HEK293 (cell line): ENCODE measurements around the gene ZNF326.

Experiments used
- CTCF ChIA-PET: fragments of 350-600 bp; formaldehyde crosslinking; extraction: SDS; loops from one replicate; lab custom pipeline; 2021; ENCODE audit warnings: antibody characterized with exemption; lab: Yijun Ruan, JAX
- POLR2A ChIA-PET: fragments of 300-600 bp; formaldehyde crosslinking; extraction: SDS; loops from one replicate; lab custom pipeline; 2020; ENCODE audit warnings: antibody characterized with exemption, inconsistent platforms; lab: Yijun Ruan, JAX
- H3K27ac ChIP-seq: fragments of 200-500 bp; sonication (Bioruptor generic); 2 replicates; pipeline ENCODE4 v1.5.1; 2014; ENCODE audit warnings: low read depth, low read length, control low read depth, inconsistent platforms; ENCODE audit errors: extremely low read depth
- H3K36me3 ChIP-seq, 2 experiments: fragments of 200-500 bp in 1 of 2; sonication (Bioruptor generic) in 1 of 2; 1 replicate in 1 of 2; 2 replicates in 1 of 2; pipeline ENCODE4 v1.5.1; 2014 to 2017; ENCODE audit warnings: inconsistent platforms in 2 of 2, low read length in 2 of 2; ENCODE audit not compliant: control insufficient read depth in 2 of 2, insufficient read depth in 1 of 2
- H3K4me1 ChIP-seq: fragments of 200-500 bp; sonication (Bioruptor generic); 2 replicates; pipeline ENCODE4 v1.5.1; 2014; ENCODE audit warnings: mild to moderate bottlenecking, low read length, inconsistent platforms; ENCODE audit not compliant: control insufficient read depth, insufficient read depth
- H3K4me3 ChIP-seq: 2 replicates; pipeline ENCODE4 v1.5.1; 2011; ENCODE audit warnings: low read depth, mild to moderate bottlenecking, control low read depth, low read length, moderate library complexity
- H3K9me3 ChIP-seq: fragments of 200-500 bp; sonication (Bioruptor generic); 2 replicates; pipeline ENCODE4 v1.5.1; 2014; ENCODE audit warnings: low read depth, low read length, inconsistent platforms; ENCODE audit not compliant: control insufficient read depth, insufficient read depth
- GLIS1 ChIP-seq: fragments of 450-650 bp; formaldehyde crosslinking; IDR thresholded peaks from 2 replicates; pipeline ENCODE4 v1.5.1; 2016; ENCODE audit warnings: missing biosample characterization, missing genetic modification characterization
- HOXC10 ChIP-seq: sonication (generic); formaldehyde crosslinking; IDR thresholded peaks from 2 replicates; pipeline ENCODE4 v1.8.1; 2023; ENCODE audit warnings: mild to moderate bottlenecking, missing genetic modification reagents
- ZNF16 ChIP-seq: fragments of 450-650 bp; formaldehyde crosslinking; IDR thresholded peaks from 2 replicates; pipeline ENCODE4 v1.5.1; 2016; ENCODE audit warnings: low read depth, missing biosample characterization, missing genetic modification characterization
- ZNF24 ChIP-seq: fragments of 450-650 bp; formaldehyde crosslinking; IDR thresholded peaks from 2 replicates; pipeline ENCODE4 v1.5.1; 2016; ENCODE audit warnings: missing biosample characterization, missing genetic modification characterization
- ZNF777 ChIP-seq: fragments of 450-650 bp; formaldehyde crosslinking; IDR thresholded peaks from 2 replicates; pipeline ENCODE4 v1.5.1; 2017; ENCODE audit warnings: missing biosample characterization, missing genetic modification characterization, borderline replicate concordance
- TF ChIP-seq, protein P1 (sequence below): fragments of 450-650 bp; formaldehyde crosslinking; IDR thresholded peaks from 2 replicates; pipeline ENCODE4 v1.5.1; 2017; ENCODE audit warnings: missing biosample characterization, missing genetic modification characterization
- TF ChIP-seq, protein P2 (sequence below): fragments of 450-650 bp; formaldehyde crosslinking; IDR thresholded peaks from 2 replicates; pipeline ENCODE4 v1.5.1; 2016; ENCODE audit warnings: missing biosample characterization, missing genetic modification characterization
- TF ChIP-seq, protein P3 (sequence below): fragments of 450-650 bp; formaldehyde crosslinking; IDR thresholded peaks from 2 replicates; pipeline ENCODE4 v1.5.1; 2016; ENCODE audit warnings: missing biosample characterization, missing genetic modification characterization
- TF ChIP-seq, protein P4 (sequence below): fragments of 450-650 bp; formaldehyde crosslinking; IDR thresholded peaks from 2 replicates; pipeline ENCODE4 v1.5.1; 2016; ENCODE audit warnings: missing biosample characterization, missing genetic modification characterization
- TF ChIP-seq, protein P5 (sequence below): fragments of 450-650 bp; formaldehyde crosslinking; IDR thresholded peaks from 2 replicates; pipeline ENCODE4 v1.5.1; 2016; ENCODE audit warnings: missing biosample characterization, missing genetic modification characterization, borderline replicate concordance
- TF ChIP-seq, protein P6 (sequence below): fragments of 450-650 bp; formaldehyde crosslinking; IDR thresholded peaks from 2 replicates; pipeline ENCODE4 v1.5.1; 2016; ENCODE audit warnings: missing biosample characterization, missing genetic modification characterization

ZNF326 gene

DNA sequence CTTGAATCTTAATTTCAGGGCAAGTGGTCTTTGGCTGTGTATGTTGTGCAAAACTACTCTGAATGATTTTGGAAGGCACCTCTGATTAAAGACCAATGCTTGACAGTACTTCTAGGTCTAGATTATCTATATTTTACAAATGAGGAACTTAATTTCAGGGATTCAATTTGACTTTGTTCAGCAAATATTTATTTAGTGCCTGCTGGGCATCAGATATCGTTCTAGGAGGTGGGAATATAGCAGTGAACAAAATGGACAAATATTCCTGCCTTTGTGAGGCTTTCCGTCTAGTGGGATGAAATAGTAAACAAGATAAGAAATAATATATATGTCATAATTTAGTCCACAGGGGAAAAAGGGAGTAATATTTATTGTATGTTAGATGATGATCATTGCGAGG, 4.7 kb downstream of the ZNF326 start:
- H3K4me1 ChIP-seq = peaks cover 15% of the 10 kb centered on the region
- H3K4me3 ChIP-seq = no peak overlapping the region
- TF ChIP-seq HOXC10 (no peak), ZNF777 (tag by site-specific recombination) (no peak)
- TF ChIP-seq, protein P1, sequence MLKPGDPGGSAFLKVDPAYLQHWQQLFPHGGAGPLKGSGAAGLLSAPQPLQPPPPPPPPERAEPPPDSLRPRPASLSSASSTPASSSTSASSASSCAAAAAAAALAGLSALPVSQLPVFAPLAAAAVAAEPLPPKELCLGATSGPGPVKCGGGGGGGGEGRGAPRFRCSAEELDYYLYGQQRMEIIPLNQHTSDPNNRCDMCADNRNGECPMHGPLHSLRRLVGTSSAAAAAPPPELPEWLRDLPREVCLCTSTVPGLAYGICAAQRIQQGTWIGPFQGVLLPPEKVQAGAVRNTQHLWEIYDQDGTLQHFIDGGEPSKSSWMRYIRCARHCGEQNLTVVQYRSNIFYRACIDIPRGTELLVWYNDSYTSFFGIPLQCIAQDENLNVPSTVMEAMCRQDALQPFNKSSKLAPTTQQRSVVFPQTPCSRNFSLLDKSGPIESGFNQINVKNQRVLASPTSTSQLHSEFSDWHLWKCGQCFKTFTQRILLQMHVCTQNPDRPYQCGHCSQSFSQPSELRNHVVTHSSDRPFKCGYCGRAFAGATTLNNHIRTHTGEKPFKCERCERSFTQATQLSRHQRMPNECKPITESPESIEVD = no peak
- ChIA-PET CTCF (no interaction called here), POLR2A (no interaction called here)
- H3K27ac ChIP-seq = no peak overlapping the region
- peaks cover 12 to 27% of the 10 kb centered on the region in 2 experiments for H3K36me3 ChIP-seq
- no peaks in the 10 kb centered on the region for H3K9me3 ChIP-seq

DNA sequence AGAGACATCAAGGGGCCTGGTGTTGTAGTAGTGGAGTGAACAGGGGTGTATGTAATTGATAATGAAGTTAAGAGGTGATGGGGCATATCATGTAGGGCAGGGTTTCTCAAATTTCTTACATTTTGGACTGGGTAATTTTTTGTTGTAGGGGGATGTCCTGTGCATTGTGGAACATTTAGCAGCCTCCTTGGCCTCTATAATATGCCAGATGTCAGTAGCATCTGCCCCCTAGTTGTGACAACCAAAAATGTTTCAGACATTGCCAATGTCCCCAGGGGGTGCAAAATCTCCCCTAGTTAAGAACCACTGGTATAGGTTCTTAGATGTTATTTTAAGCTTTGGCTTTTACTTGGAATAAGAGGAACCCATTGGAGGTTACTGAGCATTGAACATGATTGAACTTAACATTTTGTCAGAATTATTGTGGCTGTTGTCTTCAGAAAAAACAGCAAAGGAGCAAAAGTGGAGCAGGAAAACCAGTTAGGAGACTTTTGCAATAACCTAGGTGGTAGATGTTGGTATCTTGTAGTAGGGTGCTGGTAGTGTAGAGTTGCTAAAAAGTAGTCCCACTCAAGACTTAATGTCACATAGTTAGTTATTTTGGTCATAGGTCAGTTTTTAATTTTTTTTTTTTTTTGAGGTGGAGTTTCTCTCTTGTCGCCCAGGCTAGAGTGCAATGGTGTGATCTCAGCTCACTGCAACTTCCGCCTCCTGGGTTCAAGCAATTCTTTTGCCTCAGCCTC, 6.2 kb downstream of the ZNF326 start:
- H3K9me3 ChIP-seq = no peaks in the 10 kb centered on the region
- H3K4me1 ChIP-seq = peaks cover 15% of the 10 kb centered on the region
- TF ChIP-seq ZNF16 (tag by site-specific recombination) = no peak
- 0 out of 2 replicates have a peak, but pooled peaks have one; percentile 15 for TF ChIP-seq GLIS1 (tag by site-specific recombination)
- TF ChIP-seq, protein P2, sequence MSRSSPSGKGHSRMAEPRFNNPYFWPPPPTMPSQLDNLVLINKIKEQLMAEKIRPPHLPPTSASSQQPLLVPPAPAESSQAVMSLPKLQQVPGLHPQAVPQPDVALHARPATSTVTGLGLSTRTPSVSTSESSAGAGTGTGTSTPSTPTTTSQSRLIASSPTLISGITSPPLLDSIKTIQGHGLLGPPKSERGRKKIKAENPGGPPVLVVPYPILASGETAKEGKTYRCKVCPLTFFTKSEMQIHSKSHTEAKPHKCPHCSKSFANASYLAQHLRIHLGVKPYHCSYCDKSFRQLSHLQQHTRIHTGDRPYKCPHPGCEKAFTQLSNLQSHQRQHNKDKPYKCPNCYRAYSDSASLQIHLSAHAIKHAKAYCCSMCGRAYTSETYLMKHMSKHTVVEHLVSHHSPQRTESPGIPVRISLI (tag by site-specific recombination) = peak; percentile 59; the same call in 1 of the 2 replicates
- TF ChIP-seq, protein P3, sequence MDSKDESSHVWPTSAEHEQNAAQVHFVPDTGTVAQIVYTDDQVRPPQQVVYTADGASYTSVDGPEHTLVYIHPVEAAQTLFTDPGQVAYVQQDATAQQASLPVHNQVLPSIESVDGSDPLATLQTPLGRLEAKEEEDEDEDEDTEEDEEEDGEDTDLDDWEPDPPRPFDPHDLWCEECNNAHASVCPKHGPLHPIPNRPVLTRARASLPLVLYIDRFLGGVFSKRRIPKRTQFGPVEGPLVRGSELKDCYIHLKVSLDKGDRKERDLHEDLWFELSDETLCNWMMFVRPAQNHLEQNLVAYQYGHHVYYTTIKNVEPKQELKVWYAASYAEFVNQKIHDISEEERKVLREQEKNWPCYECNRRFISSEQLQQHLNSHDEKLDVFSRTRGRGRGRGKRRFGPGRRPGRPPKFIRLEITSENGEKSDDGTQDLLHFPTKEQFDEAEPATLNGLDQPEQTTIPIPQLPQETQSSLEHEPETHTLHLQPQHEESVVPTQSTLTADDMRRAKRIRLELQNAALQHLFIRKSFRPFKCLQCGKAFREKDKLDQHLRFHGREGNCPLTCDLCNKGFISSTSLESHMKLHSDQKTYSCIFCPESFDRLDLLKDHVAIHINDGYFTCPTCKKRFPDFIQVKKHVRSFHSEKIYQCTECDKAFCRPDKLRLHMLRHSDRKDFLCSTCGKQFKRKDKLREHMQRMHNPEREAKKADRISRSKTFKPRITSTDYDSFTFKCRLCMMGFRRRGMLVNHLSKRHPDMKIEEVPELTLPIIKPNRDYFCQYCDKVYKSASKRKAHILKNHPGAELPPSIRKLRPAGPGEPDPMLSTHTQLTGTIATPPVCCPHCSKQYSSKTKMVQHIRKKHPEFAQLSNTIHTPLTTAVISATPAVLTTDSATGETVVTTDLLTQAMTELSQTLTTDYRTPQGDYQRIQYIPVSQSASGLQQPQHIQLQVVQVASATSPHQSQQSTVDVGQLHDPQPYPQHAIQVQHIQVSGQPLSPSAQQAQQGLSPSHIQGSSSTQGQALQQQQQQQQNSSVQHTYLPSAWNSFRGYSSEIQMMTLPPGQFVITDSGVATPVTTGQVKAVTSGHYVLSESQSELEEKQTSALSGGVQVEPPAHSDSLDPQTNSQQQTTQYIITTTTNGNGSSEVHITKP (tag by site-specific recombination) = peak; percentile 75
- TF ChIP-seq, protein P4, sequence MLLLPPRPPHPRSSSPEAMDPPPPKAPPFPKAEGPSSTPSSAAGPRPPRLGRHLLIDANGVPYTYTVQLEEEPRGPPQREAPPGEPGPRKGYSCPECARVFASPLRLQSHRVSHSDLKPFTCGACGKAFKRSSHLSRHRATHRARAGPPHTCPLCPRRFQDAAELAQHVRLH (tag by site-specific recombination) = 0 out of 2 replicates have a peak, but pooled peaks have one; percentile 58
- POLR2A ChIA-PET = no interaction called here
- CTCF ChIA-PET = interaction anchor here (0.5 to 1.5 kb wide), 4 partner anchors 17 to 202 kb away, joined by 3 to 4 read pairs (median 3); no protein-coding TSS in a partner anchor
- no peak overlapping the region for H3K4me3 ChIP-seq
- H3K27ac ChIP-seq = no peak overlapping the region
- H3K36me3 ChIP-seq = peaks cover 26 to 40% of the 10 kb centered on the region in 2 experiments

DNA sequence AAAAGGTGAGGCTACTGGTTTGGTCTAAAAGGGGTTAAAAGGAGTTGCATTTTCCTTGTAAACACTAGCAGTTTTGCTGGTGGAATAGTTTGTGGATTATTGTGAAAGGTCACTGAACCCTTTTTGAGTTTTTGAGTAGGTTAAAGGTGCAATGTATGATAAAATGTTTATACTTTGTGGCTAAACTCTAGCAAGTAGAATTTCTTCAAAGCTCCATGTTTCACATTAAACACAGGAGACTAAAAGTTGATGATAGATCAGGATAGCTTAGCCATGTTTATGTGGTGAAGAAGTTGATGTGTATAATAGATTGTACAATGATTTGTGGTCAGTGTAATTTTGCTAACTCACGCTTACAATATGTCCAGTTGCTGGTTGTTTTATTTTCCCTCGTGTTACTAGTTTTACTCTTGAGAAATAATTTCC, 13.1 kb downstream of the ZNF326 start:
- H3K4me1 ChIP-seq = no peaks in the 10 kb centered on the region
- peaks cover 42 to 75% of the 10 kb centered on the region in 2 experiments for H3K36me3 ChIP-seq
- TF ChIP-seq ZNF24 (tag by site-specific recombination) = no peak
- TF ChIP-seq, protein P5, sequence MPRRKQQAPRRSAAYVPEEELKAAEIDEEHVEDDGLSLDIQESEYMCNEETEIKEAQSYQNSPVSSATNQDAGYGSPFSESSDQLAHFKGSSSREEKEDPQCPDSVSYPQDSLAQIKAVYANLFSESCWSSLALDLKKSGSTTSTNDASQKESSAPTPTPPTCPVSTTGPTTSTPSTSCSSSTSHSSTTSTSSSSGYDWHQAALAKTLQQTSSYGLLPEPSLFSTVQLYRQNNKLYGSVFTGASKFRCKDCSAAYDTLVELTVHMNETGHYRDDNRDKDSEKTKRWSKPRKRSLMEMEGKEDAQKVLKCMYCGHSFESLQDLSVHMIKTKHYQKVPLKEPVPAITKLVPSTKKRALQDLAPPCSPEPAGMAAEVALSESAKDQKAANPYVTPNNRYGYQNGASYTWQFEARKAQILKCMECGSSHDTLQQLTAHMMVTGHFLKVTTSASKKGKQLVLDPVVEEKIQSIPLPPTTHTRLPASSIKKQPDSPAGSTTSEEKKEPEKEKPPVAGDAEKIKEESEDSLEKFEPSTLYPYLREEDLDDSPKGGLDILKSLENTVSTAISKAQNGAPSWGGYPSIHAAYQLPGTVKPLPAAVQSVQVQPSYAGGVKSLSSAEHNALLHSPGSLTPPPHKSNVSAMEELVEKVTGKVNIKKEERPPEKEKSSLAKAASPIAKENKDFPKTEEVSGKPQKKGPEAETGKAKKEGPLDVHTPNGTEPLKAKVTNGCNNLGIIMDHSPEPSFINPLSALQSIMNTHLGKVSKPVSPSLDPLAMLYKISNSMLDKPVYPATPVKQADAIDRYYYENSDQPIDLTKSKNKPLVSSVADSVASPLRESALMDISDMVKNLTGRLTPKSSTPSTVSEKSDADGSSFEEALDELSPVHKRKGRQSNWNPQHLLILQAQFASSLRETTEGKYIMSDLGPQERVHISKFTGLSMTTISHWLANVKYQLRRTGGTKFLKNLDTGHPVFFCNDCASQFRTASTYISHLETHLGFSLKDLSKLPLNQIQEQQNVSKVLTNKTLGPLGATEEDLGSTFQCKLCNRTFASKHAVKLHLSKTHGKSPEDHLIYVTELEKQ (tag by site-specific recombination) = no peak
- TF ChIP-seq, protein P1 = peak; percentile 69
- TF ChIP-seq, protein P6, sequence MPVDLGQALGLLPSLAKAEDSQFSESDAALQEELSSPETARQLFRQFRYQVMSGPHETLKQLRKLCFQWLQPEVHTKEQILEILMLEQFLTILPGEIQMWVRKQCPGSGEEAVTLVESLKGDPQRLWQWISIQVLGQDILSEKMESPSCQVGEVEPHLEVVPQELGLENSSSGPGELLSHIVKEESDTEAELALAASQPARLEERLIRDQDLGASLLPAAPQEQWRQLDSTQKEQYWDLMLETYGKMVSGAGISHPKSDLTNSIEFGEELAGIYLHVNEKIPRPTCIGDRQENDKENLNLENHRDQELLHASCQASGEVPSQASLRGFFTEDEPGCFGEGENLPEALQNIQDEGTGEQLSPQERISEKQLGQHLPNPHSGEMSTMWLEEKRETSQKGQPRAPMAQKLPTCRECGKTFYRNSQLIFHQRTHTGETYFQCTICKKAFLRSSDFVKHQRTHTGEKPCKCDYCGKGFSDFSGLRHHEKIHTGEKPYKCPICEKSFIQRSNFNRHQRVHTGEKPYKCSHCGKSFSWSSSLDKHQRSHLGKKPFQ = no peak
- TF ChIP-seq, all 188 proteins: peak for 1
- ChIA-PET CTCF (interaction anchor here (1.3 kb wide), 1 partner anchor 20 kb away, joined by 3 read pairs; no protein-coding TSS in a partner anchor), POLR2A (no interaction called here)
- H3K27ac ChIP-seq = no peak overlapping the region
- H3K4me3 ChIP-seq = no peak overlapping the region
- no peaks in the 10 kb centered on the region for H3K9me3 ChIP-seq
